DMS 273 treated with DMSO at 0.1 percent for 48 hours (cell line): ENCODE results near the gene FERMT3.

Experiments used
- DNase-seq: peaks from one replicate; lab custom pipeline; 2025; lab: John Stamatoyannopoulos, UW

FERMT3 gene

DNA sequence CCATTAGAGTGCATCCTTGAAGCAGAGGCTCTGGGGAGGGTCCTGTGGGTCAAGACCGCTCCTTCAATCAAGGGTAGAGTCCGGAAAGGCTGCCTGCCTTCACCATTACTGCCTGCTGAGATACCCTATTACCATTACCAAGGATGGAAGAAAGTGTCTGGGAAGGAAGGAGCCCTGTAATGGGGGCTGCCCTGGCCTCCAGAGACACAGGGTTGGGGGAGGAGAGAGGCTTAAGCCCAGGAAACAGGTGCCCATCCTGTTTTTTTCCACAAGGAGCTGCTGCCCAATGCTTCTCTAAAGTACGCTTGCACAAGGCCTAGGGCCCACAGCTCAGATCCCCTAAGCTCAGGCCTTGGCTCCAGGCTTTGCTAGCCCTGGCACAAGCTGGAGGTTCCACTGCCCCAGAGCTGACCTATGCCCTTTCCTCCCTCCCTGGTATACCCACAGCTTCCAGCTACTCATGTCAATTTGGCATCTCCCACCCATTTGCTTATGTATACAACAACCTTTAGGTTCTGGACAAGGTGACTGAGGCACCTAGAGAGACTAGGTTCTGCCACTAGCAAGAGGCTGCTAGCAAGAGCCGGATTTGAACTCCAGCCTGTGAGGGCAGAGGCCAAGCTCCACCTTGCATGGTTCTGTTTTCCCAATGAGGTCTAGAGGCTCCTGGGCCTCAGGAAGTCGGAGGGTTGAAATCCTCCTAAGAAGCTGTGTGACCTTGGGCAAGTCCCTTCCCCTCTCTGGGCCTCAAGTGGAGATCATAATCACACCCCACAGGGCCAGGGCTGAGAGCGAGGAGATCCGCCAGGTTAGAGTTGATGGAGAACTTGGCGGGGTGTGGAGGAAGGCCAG, 43.3 kb downstream of the FERMT3 start:
- DNase-seq: no peak

DNA sequence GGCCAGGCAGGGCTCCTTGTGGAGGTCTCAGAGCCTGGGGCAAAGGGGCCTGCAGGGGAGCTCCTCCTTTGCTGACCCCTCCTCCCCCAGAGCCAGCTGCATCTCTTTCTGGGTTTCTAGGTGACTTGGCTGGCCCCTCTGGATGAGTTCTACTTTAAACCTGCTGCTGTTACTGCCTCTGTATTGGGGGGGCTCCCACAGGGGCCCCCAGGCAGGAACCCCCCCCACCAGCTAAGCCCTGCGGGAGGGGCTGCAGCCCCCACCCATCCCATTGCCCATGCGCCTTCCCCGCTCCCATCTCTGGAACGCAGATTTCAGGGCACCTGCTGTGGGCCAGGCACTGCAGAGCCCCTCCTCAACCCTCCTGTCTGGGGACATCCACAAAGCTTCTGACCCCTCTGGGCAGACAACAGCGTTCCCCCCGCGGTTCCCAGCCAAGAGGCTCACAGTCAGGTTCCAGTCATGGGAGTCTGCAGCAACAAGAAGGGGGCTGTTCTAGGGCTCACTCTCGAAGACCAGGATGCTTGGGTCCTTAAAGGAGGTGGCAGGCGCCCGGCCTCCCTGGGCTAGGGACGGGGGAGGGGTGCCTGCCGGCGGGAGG, 44.0 kb downstream of the FERMT3 start:
- no peak for DNase-seq

DNA sequence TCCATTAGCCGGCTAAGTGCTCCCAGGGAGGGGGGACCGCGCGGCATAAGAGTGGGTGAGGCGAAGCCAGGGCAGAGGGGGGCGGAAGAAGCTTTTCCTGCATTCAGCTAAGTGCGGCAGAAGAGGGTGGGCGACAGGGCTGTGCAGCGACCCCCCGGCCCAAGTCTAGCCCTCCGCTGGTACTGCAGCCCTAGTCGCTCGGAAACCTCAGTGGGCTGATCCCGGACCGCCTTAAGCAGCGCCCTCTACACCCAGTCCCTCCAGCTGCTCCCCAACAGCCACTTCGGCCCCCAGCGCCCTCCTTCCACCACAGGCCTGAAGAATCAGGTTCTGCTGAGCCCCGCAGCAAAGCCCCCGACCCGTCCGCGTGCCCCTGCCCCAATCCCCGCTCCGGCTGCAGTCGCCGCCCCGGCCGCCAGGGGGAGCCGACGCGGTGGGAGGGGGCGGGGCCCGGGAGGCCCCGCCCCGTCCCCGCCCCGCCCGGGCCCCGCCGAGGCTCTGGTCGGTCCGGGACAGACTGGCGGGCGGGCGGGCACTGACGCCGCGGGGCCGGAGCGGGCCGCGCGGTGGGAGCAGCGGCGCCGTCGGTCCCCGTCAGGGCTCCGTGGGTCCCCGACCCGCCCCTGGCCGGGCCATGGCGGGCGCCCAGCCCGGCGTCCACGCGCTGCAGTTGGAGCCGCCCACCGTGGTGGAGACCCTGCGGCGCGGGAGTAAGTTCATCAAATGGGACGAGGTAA, 44.7 kb downstream of the FERMT3 start, which contains the start of gene PLCB3:
Gene PLCB3 (plus strand): TSS at position 515 of the 737 bp plus-strand sequence. CDS start 120 bp downstream, at position 635.
- no peak for DNase-seq

DNA sequence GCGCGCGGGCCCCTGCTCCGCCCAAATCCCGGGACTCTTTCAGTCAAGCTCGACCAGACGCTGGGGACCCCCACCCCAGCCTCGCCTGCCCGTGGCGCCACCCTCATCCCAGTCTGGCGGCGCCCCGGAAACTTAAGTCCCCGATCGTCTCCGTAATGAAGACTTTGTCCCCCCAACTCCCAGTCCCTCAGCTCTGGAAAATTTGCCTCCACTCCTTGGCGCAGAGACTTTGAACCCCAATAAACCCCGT, 45.2 kb downstream of the FERMT3 start:
- DNase-seq: no peak

DNA sequence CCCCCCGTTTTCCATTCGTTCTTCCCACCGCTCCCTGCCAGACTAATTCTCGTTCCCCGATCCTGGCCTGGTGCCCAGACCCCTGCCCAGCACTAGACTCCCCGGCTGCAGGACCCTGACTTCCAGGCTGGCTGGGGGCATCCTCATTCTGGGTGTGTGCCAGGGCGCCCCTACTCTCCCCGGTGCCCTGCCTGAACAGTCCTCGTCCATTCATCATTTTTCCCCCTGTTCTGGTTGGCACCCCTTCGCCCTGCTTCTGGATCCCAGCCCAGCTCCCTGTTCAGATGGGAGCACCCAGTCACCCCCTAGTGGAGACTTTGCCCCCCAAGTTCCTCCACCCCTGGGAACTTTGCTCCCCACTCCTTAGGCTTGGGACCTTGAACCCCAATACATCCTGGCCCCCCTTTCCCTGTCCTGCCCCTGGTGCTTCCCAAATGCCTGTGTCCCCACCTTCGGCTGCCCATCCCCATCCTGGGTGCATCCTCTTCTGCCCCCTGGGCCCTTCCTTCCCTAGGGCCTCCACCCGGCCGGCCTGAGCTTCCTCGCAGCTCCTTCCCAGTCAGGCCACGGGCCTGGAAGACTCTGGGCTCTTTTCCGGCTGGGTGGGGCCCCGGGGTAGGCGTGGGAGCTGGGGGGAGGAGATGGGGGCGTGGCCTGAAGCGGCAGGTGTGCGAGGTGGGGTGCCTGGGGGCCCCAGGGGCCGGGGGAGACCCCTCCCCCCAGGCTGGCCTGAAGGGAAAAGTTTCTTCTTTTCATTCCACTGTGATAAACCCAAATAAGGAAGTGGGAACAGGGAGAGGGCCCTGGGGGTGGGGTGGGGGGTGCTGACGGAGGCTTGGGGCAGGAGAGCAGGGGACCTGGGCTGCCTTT, 45.7 kb downstream of the FERMT3 start:
- no peak for DNase-seq

DNA sequence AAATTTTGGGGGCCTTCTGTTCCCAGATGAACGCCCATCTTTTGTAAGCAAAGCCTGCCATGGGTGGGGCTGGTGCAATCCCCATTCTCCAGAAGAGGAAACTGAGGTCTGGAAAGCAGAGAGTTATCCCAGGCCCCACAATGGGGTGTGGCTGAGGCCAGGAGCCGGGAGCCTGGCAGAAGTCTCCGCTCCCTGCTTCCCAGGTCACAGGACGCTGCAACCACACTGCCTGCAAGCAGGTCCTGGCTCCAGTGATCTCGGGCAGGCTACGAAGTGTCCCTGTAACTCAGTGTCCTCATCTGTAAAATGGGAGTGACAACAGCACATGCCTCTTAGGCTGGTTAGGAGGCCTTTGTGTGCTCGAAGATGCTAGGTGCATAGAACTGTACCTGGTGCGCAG, 46.5 kb downstream of the FERMT3 start:
- no peak for DNase-seq

DNA sequence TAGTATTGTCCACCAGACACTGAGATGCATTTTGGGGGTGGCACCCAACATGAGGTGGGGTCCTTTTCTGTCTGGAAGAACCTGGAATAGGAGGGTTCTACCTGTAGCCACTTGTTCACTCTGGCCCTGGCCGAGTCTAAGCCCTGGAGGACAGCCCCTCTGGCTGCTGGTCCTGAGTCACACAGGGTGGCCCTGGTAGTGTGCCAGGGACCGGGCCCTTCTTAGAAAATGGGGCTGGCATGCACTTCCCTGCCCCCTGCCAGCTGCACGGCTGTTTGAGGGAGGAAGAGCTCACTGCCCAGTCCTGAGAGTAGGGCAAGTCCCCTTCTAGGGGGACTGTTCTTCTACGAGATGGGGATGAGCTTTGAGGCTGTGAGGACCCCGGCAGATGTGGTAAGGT, 47.0 kb downstream of the FERMT3 start:
- DNase-seq: no peak

DNA sequence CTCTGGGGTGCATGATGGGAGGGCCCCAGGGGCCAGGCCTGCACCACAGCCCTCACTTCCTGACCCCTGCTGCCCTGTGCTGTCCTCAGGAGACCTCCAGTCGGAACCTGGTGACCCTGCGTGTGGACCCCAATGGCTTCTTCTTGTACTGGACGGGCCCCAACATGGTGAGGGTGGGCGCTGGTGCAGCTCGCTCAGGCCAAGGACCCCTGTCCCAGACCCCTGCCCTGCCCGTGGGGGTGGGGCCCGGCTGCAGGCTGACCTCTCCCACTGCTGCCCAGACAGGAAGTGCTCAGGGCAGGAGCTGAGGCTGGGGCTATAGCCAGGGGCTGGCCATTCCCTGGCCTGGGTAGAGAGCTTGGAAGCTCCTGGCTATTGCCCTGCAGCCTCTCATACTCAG, 47.8 kb downstream of the FERMT3 start:
- no peak for DNase-seq

DNA sequence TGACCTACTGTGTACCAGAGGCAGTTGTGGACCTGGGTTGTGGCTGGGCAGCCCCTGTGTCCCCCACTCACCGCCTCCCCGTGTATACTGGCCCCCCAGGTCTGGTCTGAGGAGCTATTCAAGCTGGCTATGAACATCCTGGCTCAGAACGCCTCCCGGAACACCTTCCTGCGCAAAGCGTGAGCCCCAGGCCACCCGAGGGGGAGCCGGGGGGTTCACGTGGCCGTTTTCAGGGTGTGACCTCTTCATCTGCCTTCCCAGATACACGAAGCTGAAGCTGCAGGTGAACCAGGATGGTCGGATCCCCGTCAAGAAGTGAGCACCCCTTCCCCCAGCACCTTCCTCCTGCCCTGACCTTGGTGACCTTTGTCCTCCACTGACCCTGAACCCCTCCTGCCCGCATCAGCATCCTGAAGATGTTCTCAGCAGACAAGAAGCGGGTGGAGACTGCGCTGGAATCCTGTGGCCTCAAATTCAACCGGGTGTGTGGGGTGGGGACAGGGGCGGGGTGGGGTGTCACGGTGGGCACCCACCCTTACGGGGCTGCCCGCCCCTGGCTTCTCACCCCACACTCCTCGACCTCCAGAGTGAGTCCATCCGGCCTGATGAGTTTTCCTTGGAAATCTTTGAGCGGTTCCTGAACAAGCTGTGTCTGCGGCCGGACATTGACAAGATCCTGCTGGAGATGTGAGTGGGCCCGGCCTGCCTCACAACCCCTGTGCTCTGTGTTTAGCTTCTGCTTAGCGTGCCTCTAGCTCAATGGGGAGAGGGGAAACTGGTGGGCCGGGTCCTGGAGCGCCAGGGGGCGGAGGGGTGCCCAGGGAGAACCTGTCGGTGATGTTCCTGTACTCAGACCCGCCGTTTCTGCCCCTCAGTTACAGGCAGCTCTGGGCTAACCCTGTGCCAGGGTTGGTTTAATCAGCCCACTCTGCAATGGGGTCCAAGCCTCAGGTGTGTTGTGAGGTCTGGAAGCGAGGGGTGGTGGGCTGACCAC, 48.9 kb downstream of the FERMT3 start:
- no peak for DNase-seq

DNA sequence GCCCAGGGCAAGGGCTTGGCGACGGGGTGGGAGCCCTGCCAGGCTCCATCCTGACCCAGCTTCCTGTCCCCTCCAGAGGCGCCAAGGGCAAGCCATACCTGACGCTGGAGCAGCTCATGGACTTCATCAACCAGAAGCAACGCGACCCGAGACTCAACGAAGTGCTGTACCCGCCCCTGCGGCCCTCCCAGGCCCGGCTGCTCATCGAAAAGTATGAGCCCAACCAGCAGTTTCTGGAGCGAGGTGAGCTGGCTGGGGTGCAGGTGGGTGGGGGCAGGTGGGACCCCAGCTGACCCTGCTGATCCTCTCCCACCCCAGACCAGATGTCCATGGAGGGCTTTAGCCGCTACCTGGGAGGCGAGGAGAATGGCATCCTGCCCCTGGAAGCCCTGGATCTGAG, 49.8 kb downstream of the FERMT3 start:
- DNase-seq: no peak

DNA sequence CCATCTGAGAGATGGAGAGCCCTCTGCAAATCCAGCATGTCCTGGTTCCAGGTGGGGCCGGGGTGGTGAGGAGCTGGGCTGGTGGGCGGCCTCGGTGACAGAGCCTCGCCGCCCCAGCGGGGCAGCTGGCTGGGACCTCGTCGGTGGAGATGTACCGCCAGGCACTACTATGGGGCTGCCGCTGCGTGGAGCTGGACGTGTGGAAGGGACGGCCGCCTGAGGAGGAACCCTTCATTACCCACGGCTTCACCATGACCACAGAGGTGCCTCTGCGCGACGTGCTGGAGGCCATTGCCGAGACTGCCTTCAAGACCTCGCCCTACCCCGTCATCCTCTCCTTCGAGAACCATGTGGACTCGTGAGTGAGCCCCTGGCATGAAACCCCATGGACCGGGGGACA, 51.8 kb downstream of the FERMT3 start:
- DNase-seq: no peak

DNA sequence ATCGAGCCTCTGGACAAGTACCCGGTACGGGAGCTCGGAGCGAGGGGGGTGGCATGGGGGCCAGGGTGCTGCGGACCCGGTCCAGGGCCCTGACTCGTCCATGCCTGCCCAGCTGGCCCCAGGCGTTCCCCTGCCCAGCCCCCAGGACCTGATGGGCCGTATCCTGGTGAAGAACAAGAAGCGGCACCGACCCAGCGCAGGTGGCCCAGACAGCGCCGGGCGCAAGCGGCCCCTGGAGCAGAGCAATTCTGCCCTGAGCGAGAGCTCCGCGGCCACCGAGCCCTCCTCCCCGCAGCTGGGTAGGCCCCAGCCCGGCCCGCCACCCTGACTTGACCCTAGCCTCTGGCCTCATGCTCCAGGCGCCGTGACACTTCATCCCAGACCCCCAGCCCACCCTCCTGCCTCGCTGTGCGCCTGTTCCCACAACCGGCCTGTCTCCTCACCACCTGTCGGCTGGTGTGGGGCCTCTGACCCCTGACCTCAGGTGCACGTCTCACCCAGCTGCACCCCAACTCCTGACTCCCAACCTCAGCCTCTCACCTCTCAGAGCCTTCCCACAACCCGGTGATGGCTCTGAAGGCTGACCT, 52.5 kb downstream of the FERMT3 start:
- no peak for DNase-seq

DNA sequence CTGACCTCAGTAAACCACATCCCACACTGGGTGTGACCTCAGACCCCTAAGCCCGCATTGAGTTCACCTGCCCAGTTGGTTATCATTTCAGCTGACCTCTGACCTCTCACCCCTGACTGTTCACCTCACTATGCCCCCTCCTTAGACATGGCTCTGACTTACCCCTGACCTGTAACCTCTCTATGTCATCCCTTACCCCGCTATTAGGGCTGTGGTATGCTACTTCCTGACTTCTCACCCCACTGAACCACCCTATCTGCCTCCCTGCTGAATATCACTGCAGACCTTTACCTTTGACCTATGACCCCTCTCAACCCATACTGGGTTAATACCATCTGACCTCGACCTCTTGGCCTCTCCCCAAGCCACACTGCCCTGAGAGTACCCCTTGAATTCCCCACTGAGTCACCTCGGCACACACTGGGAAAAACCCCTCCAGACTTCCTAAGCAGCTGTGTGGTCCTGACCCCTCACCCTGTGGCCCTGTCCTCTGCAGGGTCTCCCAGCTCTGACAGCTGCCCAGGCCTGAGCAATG, 53.1 kb downstream of the FERMT3 start:
- DNase-seq: no peak

DNA sequence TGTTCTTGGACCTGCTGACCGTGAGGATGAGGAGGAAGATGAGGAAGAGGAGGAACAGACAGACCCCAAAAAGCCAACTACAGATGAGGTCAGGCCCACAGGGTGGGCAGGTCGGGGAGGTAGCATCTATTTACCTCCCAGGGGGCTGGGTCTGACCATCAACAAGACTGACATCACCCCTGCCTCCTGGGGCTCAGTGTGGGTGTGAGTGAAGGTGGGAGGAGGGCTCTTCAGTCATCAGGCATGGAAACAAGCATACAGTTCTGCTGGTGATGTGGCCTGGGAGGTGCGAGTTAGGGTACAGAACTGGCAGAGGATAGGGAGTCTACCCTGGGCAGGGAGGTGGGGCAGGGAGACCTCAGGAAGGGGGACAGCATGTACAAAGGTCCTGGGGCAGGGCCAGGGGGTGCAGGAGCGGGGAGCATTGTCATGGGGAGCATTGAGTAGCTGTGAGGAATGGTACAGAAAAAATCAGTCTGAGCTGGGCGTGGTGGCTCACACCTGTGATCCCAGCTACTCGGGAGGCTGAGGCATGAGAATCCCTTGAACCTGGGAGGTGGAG, 53.7 kb downstream of the FERMT3 start:
- DNase-seq: no peak

DNA sequence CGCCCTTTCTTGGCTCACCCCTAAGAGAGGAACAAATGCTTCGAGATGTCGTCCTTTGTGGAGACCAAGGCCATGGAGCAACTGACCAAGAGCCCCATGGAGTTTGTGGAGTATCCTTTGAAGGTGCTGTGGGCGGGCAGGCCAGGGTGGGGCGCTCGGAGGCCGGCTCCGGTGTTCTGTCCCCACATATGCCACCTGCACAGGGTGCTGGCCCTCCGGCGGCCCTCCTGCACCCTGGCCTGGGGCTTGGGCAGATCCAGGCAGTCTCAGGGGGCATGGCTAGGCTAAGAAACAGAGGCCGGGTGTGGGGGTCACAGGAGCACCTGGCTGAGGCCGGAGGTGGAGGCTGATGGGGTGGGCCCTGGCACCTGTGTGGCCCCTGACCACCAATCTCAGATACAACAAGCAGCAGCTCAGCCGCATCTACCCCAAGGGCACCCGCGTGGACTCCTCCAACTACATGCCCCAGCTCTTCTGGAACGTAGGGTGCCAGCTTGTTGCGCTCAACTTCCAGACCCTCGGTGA, 55.1 kb downstream of the FERMT3 start:
- no peak for DNase-seq

DNA sequence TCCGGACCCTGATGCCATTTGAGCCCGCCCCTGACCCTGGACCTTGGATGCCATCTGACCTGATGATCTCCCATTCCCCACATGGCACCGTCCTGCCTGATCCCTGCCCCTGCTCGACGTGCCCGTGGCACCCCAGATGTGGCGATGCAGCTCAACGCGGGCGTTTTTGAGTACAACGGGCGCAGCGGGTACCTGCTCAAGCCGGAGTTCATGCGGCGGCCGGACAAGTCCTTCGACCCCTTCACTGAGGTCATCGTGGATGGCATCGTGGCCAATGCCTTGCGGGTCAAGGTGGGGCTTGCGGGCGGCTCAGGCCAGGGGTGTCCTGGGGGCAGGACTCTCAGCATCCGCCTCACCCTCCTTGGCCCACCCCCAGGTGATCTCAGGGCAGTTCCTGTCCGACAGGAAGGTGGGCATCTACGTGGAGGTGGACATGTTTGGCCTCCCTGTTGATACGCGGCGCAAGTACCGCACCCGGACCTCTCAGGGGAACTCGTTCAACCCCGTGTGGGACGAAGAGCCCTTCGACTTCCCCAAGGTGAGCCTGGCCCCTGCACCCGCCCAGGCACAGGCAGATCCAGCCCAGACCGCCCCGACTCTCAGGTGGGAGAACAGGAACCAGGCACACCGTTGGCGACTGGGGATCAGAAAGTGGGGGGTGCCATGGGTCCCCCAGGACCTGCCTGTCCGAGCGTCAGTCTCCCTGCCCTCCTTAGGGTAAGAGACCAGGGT, 55.9 kb downstream of the FERMT3 start:
- DNase-seq: no peak

DNA sequence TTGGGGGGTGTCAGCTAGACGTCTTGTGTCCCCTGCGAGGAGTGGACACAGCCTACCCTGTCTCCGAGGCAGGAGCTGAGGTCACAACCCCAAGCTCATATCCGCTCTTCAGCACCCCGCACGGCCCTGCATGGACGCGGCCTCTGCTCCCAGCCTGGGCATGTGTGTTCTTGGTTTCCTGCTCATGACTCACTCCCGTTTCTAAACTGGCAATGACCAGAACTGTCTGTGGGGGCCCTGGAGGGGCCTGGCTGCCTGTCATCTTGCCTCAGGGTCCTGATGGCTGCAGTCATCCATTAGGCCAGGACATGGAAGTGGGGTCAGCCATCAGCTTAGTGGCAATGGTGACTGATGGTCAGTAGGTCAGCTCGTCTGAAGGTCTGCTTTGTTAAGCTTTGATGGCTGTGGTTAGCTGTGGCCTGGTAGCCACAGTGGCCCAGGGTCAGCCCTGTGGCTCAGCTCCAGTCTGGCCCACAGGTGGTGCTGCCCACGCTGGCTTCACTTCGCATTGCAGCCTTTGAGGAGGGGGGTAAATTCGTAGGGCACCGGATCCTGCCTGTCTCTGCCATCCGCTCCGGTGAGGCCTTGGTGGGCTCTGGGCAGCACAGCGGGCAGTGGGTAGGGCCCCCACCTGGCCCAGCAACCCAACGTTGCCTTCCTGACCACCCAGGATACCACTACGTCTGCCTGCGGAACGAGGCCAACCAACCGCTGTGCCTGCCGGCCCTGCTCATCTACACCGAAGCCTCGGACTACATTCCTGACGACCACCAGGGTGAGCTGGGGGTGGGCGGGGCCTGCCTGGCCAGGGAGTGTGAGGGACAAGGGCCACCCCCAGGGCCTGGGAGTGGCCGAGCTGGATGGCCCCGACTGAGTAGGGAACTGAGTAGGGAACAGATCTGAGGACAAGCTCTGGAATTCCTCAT, 56.8 kb downstream of the FERMT3 start:
- DNase-seq: no peak

DNA sequence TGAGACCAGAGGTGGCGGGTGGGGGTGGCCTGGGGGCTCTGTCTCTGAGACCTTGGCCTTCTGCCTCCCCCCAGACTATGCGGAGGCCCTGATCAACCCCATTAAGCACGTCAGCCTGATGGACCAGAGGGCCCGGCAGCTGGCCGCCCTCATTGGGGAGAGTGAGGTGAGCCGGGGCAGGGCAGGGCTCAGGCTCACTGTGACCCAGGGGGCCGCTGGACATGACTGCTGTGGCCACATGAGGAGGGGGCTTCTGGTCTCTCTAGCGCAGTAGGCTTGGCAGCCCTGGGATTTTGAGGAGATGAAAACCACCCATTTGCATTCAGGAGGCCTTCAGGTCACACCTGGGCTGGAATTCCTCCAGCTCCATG, 57.4 kb downstream of the FERMT3 start:
- DNase-seq: no peak
